Adrenal gland (tissue), 5 donors: ENCODE measurements around the gene C9orf78.

Experiments
- POLR2A ChIP-seq, 2 donors: fragments of 450-650 bp; IDR thresholded peaks; one replicate each; pipeline ENCODE4 v1.6.1; 2017; ENCODE audit warnings: antibody characterized with exemption in 2 of 2, mild to moderate bottlenecking in 2 of 2, moderate library complexity in 1 of 2
- TF ChIP-seq, protein P1 (sequence below), 6 experiments: fragments of 450-650 bp in 4 of 6; fragments of 200-600 bp in 2 of 6; sonication (generic) in 1 of 6; IDR thresholded peaks; 1 replicate in 5 of 6; 2 replicates in 1 of 6; pipeline versions ENCODE4 v1.5.1 to v1.8.0; 2016 to 2021; ENCODE audit warnings: antibody characterized with exemption in 6 of 6, mild to moderate bottlenecking in 2 of 6, moderate library complexity in 1 of 6
- donor health status: DM: no; HTN: no; CAD: no.

DNA sequence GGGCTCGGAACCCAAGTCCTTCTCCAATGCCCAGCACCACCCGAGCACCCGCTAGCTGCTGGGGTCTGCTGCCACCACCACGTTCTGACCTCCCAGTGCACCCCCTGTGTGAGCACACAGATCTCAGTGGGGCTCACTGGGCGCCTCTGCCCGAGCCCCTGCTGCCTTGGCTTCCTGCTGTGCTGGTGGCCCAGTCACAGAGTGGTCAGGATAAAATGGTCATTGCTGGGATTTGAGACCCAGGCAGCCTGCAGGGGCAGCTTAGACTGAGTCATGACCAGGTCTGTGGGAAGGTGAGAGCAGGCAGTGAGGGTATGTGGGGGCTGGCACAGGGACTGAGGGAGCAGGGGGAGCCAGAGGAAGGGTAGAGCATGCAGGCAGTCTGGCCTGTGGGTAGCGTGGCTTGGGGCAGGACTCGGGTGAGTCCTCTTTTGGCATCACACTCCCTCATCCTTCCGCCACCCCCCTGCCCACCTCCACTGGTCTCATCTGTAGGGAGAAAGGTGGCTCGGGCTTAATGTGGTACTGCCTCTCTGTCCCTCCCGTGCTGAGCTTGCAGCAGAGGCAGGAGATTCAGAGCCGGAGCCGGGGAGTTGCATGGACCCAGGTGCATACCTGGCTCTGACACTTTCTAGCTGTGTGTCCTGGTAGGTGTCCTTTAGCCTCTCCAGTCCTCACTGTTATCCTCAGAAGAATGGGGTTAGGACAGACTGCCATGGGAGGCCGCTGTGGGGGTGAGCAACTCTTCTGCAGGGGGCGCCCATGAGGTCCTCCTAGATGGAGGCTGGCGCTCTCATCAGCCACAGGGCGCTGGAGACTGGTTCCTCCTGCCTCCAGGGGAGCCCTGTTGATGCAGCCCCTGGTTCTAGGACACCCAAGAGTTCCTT lies 32.3 kb upstream of the C9orf78 start:
- TF ChIP-seq, protein P1, sequence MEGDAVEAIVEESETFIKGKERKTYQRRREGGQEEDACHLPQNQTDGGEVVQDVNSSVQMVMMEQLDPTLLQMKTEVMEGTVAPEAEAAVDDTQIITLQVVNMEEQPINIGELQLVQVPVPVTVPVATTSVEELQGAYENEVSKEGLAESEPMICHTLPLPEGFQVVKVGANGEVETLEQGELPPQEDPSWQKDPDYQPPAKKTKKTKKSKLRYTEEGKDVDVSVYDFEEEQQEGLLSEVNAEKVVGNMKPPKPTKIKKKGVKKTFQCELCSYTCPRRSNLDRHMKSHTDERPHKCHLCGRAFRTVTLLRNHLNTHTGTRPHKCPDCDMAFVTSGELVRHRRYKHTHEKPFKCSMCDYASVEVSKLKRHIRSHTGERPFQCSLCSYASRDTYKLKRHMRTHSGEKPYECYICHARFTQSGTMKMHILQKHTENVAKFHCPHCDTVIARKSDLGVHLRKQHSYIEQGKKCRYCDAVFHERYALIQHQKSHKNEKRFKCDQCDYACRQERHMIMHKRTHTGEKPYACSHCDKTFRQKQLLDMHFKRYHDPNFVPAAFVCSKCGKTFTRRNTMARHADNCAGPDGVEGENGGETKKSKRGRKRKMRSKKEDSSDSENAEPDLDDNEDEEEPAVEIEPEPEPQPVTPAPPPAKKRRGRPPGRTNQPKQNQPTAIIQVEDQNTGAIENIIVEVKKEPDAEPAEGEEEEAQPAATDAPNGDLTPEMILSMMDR (IDR thresholded peaks at IDR 0.05) = no peak
- TF ChIP-seq POLR2A (IDR thresholded peaks at IDR 0.05) = no peak
